Measurements from ENCODE around the gene APOOL.

The APOOL gene

DNA sequence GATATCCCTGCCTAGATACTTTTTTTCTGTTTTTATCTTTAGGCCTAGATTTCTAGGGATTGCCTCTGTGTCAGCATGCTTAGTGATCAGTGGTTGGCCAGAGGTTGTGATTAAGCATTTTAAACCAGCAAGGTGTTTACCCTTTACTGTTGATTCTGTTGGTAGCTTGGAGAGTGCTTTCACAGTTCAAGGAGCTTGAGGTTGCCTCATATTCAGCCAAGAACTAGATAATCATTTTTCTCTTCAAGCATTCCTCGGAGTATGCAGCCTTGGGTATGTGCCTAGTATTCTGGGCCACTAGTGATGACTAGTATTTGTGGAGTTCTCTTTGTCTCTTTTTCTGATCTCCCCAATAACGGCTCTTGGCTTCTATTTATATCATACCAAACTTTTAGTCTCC lies 20.4 kb downstream of the APOOL start:
- in situ Hi-C loops (cut with HindIII; ENCODE audit: low pct_ligation_motif_present, low sequenced_read_pairs): no loop called here
- TF ChIP-seq, protein P1, sequence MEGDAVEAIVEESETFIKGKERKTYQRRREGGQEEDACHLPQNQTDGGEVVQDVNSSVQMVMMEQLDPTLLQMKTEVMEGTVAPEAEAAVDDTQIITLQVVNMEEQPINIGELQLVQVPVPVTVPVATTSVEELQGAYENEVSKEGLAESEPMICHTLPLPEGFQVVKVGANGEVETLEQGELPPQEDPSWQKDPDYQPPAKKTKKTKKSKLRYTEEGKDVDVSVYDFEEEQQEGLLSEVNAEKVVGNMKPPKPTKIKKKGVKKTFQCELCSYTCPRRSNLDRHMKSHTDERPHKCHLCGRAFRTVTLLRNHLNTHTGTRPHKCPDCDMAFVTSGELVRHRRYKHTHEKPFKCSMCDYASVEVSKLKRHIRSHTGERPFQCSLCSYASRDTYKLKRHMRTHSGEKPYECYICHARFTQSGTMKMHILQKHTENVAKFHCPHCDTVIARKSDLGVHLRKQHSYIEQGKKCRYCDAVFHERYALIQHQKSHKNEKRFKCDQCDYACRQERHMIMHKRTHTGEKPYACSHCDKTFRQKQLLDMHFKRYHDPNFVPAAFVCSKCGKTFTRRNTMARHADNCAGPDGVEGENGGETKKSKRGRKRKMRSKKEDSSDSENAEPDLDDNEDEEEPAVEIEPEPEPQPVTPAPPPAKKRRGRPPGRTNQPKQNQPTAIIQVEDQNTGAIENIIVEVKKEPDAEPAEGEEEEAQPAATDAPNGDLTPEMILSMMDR (IDR thresholded peaks at IDR 0.05; ENCODE audit: low read depth, low read length, missing control alignments): no peak
- no peaks in the 10 kb centered on the region for H3K36me3 ChIP-seq (replicated peaks)
- H3K4me3 ChIP-seq (ENCODE audit: low read depth, low read length): no peak overlapping the region
- no peak overlapping the region for H3K27ac ChIP-seq
- DNase-seq: no peak
- no peaks in the 10 kb centered on the region for H3K27me3 ChIP-seq (replicated peaks)

DNA sequence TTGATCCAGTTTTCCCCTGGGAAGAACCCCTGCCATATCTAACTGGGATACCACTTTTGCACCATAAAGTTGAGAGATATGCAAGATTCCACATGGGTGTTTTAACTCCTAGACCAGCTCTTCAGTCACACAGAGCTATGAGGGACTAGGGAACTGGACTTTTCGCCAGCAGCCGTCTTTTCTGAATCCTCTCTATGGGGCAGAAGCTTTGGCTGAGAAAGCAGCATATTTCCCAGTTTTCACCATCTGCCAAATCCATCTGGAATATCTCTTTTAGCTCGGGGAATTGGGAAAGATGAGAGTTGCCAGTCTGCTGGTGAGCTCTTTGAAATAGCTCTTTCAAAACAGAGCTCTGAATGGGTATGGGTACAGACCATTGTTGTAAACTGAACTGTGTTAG lies 20.9 kb downstream of the APOOL start:
- no peak overlapping the region for H3K27ac ChIP-seq
- no peak overlapping the region for H3K4me3 ChIP-seq (ENCODE audit: low read depth, low read length)
- in situ Hi-C loops (cut with HindIII; ENCODE audit: low pct_ligation_motif_present, low sequenced_read_pairs): no loop called here
- H3K27me3 ChIP-seq (replicated peaks): no peaks in the 10 kb centered on the region
- TF ChIP-seq, protein P1 (IDR thresholded peaks at IDR 0.05; ENCODE audit: low read depth, low read length, missing control alignments): no peak
- DNase-seq: no peak
- no peaks in the 10 kb centered on the region for H3K36me3 ChIP-seq (replicated peaks)

DNA sequence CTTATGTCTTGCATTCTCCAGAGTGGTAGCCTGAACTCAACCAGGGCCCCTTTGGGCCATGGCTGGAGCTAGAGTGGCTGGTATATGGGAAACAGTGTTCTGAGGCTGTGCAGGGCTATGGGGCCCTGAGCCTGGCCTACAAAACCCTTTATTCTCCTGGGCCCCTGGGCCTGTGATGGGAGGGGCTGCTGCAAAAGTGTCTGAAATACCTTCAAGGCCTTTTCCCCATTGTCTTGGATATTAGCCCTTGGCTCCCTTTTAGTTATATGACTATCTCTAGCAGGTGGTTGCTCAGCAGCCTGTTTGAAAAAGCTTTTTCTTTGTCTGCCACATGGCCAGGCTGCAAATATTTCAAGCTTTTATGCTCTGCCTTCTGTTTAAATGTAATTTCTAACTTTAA lies 22.5 kb downstream of the APOOL start:
- no peak overlapping the region for H3K4me3 ChIP-seq (ENCODE audit: low read depth, low read length)
- H3K36me3 ChIP-seq (replicated peaks): no peaks in the 10 kb centered on the region
- TF ChIP-seq, protein P1 (IDR thresholded peaks at IDR 0.05; ENCODE audit: low read depth, low read length, missing control alignments): no peak
- no peak for DNase-seq
- H3K27ac ChIP-seq: no peak overlapping the region
- no peaks in the 10 kb centered on the region for H3K27me3 ChIP-seq (replicated peaks)
- in situ Hi-C loops (cut with HindIII; ENCODE audit: low pct_ligation_motif_present, low sequenced_read_pairs): no loop called here

DNA sequence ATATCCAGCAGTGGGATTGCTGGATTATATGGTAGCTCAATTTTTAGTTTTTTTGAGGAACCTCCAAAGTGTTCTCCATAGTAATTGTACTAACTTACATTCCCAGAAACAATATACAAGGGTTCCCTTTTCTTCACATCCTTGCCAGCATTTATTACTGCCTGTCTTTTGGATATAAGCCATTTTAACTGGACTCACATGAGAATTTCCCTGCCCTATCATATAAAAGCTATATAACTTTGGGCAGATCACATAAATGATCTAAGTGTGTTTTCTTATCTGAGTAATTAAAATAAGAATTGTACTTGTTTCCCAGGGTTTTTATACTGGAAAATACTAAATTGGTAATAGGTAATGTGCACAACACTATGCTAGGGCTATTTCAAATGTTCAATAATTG lies 25.4 kb downstream of the APOOL start:
- Histone ChIP-seq H3K27me3 (replicated peaks) (no peaks in the 10 kb centered on the region), H3K4me3 (ENCODE audit: low read depth, low read length) (no peak overlapping the region), H3K27ac (no peak overlapping the region), H3K36me3 (replicated peaks) (no peaks in the 10 kb centered on the region)
- in situ Hi-C loops (cut with HindIII; ENCODE audit: low pct_ligation_motif_present, low sequenced_read_pairs): no loop called here
- TF ChIP-seq, protein P1 (IDR thresholded peaks at IDR 0.05; ENCODE audit: low read depth, low read length, missing control alignments): no peak
- no peak for DNase-seq

DNA sequence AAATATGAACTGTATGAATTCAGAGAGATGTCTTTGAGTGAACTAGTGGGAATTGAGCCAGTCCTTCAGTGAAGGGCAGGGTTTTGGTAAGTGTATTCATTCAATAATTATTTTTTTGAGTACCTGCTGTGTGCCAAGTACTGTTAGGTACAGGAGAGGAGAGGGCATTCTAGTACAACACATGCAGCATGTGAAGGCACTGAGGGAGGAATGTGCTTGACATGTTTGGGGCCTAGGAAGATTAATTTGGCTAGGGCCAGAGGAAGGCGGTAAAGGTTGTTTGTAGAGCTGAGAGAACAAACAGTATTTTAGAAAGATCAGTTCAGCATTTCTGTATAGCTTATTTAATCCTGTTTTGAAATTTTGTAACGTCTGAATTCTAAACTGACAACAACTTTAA lies 27.8 kb downstream of the APOOL start:
- TF ChIP-seq, protein P1 (IDR thresholded peaks at IDR 0.05; ENCODE audit: low read depth, low read length, missing control alignments): no peak
- in situ Hi-C loops (cut with HindIII; ENCODE audit: low pct_ligation_motif_present, low sequenced_read_pairs): no loop called here
- H3K36me3 ChIP-seq (replicated peaks): no peaks in the 10 kb centered on the region
- no peak for DNase-seq
- H3K27ac ChIP-seq: no peak overlapping the region
- H3K27me3 ChIP-seq (replicated peaks): no peaks in the 10 kb centered on the region
- no peak overlapping the region for H3K4me3 ChIP-seq (ENCODE audit: low read depth, low read length)

DNA sequence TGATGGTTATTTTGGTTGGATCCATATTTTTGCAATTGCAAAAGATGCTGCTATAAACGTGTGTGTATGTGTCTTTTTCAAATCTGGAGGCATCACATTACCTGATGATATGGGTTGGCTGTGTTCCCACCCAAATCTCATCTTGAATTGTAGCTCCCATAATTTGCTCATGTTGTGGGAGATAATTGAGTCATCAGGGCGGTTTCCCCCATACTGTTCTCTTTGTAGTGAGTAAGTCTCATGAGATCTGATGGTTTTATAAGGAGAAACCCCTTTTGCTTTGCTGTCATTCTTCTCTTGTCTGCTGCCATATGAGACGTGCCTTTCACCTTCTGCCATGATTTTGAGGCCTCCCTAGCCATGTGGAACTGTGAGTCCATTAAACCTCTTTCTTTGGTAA lies 33.4 kb downstream of the APOOL start:
- no peak for DNase-seq
- TF ChIP-seq, protein P1 (IDR thresholded peaks at IDR 0.05; ENCODE audit: low read depth, low read length, missing control alignments): no peak
- no peaks in the 10 kb centered on the region for H3K27me3 ChIP-seq (replicated peaks)
- no peak overlapping the region for H3K4me3 ChIP-seq (ENCODE audit: low read depth, low read length)
- no peak overlapping the region for H3K27ac ChIP-seq
- in situ Hi-C loops (cut with HindIII; ENCODE audit: low pct_ligation_motif_present, low sequenced_read_pairs): no loop called here
- no peaks in the 10 kb centered on the region for H3K36me3 ChIP-seq (replicated peaks)

Measured in brain microvascular endothelial cell (primary cell).